Motor neuron (in vitro differentiated cells): ENCODE data around the gene ARL15. TPM values are rescaled to one million over a fixed set of nuclear protein-coding genes. Genes with fewer than 3 reads are reported as not detected.

Experiments
- ATAC-seq, 8 experiments: fragments of 200-7000 bp; cut with Tn5 transposase; replicated peaks in 6 of 8; 2 replicates each; pipeline ENCODE4 v1.8.0; 2021; ENCODE audit warnings: mild to moderate bottlenecking in 8 of 8, moderate library complexity in 8 of 8
- H3K27ac ChIP-seq, 2 donors: fragments of 250-450 bp; sonication (Bioruptor Pico); 2 replicates each; pipeline ENCODE4 v1.9.0; 2021; ENCODE audit warnings: antibody characterized with exemption in 2 of 2, mild to moderate bottlenecking in 2 of 2, moderate library complexity in 1 of 2
- H3K4me1 ChIP-seq, 2 donors: fragments of 250-450 bp; sonication (Bioruptor Pico); replicated peaks in 1 of 2; 2 replicates each; pipeline ENCODE4 v1.6.1; 2021; ENCODE audit warnings: antibody characterized with exemption in 2 of 2, mild to moderate bottlenecking in 2 of 2, moderate library complexity in 1 of 2
- H3K4me3 ChIP-seq, 5 donors: fragments of 250-450 bp; sonication (Bioruptor Pico); 2 replicates each; pipeline ENCODE4 v1.9.0; 2021; ENCODE audit warnings: antibody characterized with exemption in 5 of 5, mild to moderate bottlenecking in 5 of 5, moderate library complexity in 4 of 5
- whole genome bisulfite sequencing, 10 experiments: fragments of 450-650 bp; shearing (Covaris generic); methylation state at CpG; one replicate each; pipeline ENCODE4 v1.0.0; 2022; 5-methylcytosine and 5-hydroxymethylcytosine counted together
- in situ Hi-C, 9 experiments: fragments of 400-800 bp; cut with MboI; loops; one replicate each; pipeline ENCODE4 v1.15.0; 2021; ENCODE audit warnings: low sequenced_read_pairs in 9 of 9, low pct_unique_long_range_greater_than_20kb in 2 of 9; ENCODE audit not compliant: unreplicated experiment in 9 of 9
- total RNA-seq, 8 experiments: library from RNA; unstranded; fragments of 300-600 nt; gene quantifications; 2 replicates each; pipeline versions ENCODE4 v1.2.3 to v1.2.4, GENCODE V29; 2022

Gene ARL15
- total RNA-seq, 8 experiments from 2014 or later, result 17.0 to 44.6 (median 22.3) TPM

- Histone ChIP-seq H3K4me3 (no peak overlapping the region), H3K4me1 (peaks cover 0 to under 1% of the 10 kb centered on the region in 2 donors), H3K27ac (no peak overlapping the region)
- in situ Hi-C loops, result loop anchor here in 2 of 9 experiments (10.0 to 25.0 kb wide), 2 partner anchors 170 to 633 kb away; no protein-coding TSS in a partner anchor
- 27 to 100% (median 84%) methylated on average over 3 to 6 of the region's 6 CpGs for WGBS, 10 experiments
- peak in 2 of 8 experiments; percentile 32 to 33 for ATAC-seq
These were observed 55.7 kb downstream of the ARL15 start for GRCh38 chr5:54254482-54255198.

DNA sequence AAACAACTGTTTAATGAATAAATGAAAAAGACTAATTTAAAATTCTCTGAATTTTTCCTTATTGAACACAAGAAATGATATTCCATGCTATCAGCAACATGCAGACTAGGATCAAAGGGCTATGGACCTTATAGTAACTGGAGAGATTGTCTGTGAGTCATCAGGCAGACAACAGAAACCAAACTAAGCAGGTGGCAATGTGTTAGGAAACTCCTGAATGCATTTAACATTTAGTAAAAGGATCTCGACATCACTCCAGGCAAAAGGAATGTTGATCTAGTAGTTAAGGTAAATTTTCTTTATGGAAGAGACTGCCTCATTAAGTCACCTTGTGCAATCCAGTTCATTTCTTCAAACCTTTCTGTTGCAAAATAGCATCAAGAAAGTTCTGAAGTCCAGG is 58.4 kb downstream of the ARL15 start:
- Histone ChIP-seq H3K27ac (no peak overlapping the region), H3K4me1 (no peaks in the 10 kb centered on the region), H3K4me3 (no peak overlapping the region)
- in situ Hi-C loops, result loop anchor here in 2 of 9 experiments (10.0 to 25.0 kb wide), 2 partner anchors 173 to 635 kb away; no protein-coding TSS in a partner anchor
- peak in 2 of 8 experiments; percentile 27 to 63 for ATAC-seq
- 17 to 100% (median 73%) methylated on average over 1 of the region's 1 CpG; no CpG with 5 or more reads in 1 of the 10 experiments for WGBS, 10 experiments

GRCh38 chr5:54249210-54250028 is 61.0 kb downstream of the ARL15 start:
- peak; percentile 50 to 93 (median 78) for ATAC-seq
- Histone ChIP-seq H3K4me3 (no peak overlapping the region), H3K4me1 (no peaks in the 10 kb centered on the region), H3K27ac (no peak overlapping the region)
- 17 to 87% (median 49%) methylated on average over 1 to 4 of the region's 4 CpGs for WGBS, 10 experiments
- in situ Hi-C loops, result loop anchor here in 3 of 9 experiments (10.0 to 25.0 kb wide), 3 partner anchors 175 to 787 kb away; no protein-coding TSS in a partner anchor

- in situ Hi-C loops, result loop anchor here in 1 of 9 experiments (25.0 kb wide), 1 partner anchor 785 kb away; no protein-coding TSS in a partner anchor
These were observed 63.1 kb downstream of the ARL15 start for GRCh38 chr5:54247226-54247625.

GRCh38 chr5:54243483-54244080 is 66.8 kb downstream of the ARL15 start:
- Histone ChIP-seq H3K4me1 (no peaks in the 10 kb centered on the region), H3K27ac (no peak overlapping the region), H3K4me3 (no peak overlapping the region)
- peak in 3 of 8 experiments; percentile 54 to 65 (median 58) for ATAC-seq
- 14 to 100% (median 48%) methylated on average over 1 to 4 of the region's 4 CpGs for WGBS, 10 experiments
- in situ Hi-C loops, result loop anchor here in 1 of 9 experiments (25.0 kb wide), 1 partner anchor 781 kb away; no protein-coding TSS in a partner anchor

More at GRCh38 chr5:54247226-54247625, 63.1 kb downstream of the ARL15 start:
- no peak overlapping the region for H3K27ac ChIP-seq
- H3K4me1 ChIP-seq, result no peaks in the 10 kb centered on the region
- no peak for ATAC-seq
- WGBS, 10 experiments, result 41 to 100% (median 83%) methylated on average over 1 to 5 of the region's 5 CpGs
- no peak overlapping the region for H3K4me3 ChIP-seq

DNA sequence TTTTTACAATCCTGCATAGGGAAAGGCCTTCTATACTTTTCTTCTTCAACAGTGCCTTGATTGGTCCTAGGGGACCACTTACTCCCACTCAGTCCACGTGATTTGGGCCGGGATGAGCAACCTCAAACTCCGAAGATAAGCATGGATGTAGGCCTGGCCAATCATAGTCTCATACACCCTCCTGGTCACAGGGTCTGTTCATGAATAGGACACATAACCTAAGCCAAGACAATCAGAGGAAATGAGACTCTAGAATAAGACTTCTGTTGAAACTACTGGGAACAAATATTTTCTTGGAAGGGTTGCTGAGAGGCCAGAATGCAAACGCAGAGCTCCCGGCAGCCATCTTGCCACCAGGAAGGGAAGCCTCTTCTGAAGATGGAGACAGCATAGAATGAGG is 68.1 kb downstream of the ARL15 start:
- ATAC-seq, result no peak
- in situ Hi-C loops, result loop anchor here in 1 of 9 experiments (25.0 kb wide), 1 partner anchor 780 kb away; no protein-coding TSS in a partner anchor
- WGBS, 10 experiments, result 70 to 100% (median 100%) methylated on average over 1 to 5 of the region's 5 CpGs; no CpG with 5 or more reads in 2 of the 10 experiments

GRCh38 chr5:54234304-54234933 is 76.0 kb downstream of the ARL15 start:
- ATAC-seq, result peak in 2 of 8 experiments; percentile 23 to 34
- no peak overlapping the region for H3K27ac ChIP-seq
- in situ Hi-C loops, result loop anchor here in 1 of 9 experiments (25.0 kb wide), 1 partner anchor 772 kb away; no protein-coding TSS in a partner anchor
- 7 to 100% (median 79%) methylated on average over 1 to 2 of the region's 2 CpGs for WGBS, 10 experiments
- no peak overlapping the region for H3K4me3 ChIP-seq
- H3K4me1 ChIP-seq, result no peaks in the 10 kb centered on the region

More for the DNA sequence above, 68.1 kb downstream of the ARL15 start:
- Histone ChIP-seq H3K4me3 (no peak overlapping the region), H3K4me1 (no peaks in the 10 kb centered on the region), H3K27ac (no peak overlapping the region)

- H3K4me1 ChIP-seq, result no peaks in the 10 kb centered on the region
- 34 to 94% (median 63%) methylated on average over 1 to 3 of the region's 3 CpGs for WGBS, 10 experiments
- ATAC-seq, result no peak
- no peak overlapping the region for H3K27ac ChIP-seq
- no peak overlapping the region for H3K4me3 ChIP-seq
- in situ Hi-C loops, result loop anchor here in 1 of 9 experiments (25.0 kb wide), 1 partner anchor 769 kb away; no protein-coding TSS in a partner anchor
These were observed 79.3 kb downstream of the ARL15 start for GRCh38 chr5:54230936-54231685.

- ATAC-seq, result peak in 4 of 8 experiments; percentile 62 to 82 (median 76)
- no peak overlapping the region for H3K27ac ChIP-seq
- no peaks in the 10 kb centered on the region for H3K4me1 ChIP-seq
- no peak overlapping the region for H3K4me3 ChIP-seq
- in situ Hi-C loops, result loop anchor here in 2 of 9 experiments (10.0 to 25.0 kb wide), 2 partner anchors 354 to 767 kb away; no protein-coding TSS in a partner anchor
- 0 to 69% (median 28%) methylated on average over 1 to 6 of the region's 6 CpGs for WGBS, 10 experiments
These were observed 81.2 kb downstream of the ARL15 start for GRCh38 chr5:54229041-54229780.

DNA sequence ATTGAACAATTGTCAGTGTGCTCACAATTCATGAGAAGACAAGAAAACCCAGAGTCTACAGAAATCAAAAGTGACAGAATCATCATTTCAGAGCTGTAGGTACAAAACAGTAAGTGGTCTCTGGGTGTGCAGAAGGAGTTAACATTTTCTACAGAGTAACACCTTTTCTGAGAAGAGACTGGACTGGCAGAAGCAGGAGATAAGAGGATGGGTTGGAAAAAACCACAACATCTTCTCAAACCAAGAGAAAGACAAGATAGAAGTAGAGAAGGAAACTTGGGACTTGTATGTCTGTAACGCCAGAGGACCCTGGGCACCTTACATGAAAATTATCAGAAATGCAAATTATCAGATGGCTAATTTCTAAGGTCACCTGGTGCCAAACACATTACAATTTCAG is 82.6 kb downstream of the ARL15 start:
- Histone ChIP-seq H3K4me3 (no peak overlapping the region), H3K4me1 (no peaks in the 10 kb centered on the region), H3K27ac (no peak overlapping the region)
- ATAC-seq, result no peak
- WGBS, 10 experiments, result 86 to 100% (median 100%) methylated on average over 1 of the region's 1 CpG; no CpG with 5 or more reads in 5 of the 10 experiments
- in situ Hi-C loops, result loop anchor here in 2 of 9 experiments (10.0 to 25.0 kb wide), 2 partner anchors 353 to 765 kb away; no protein-coding TSS in a partner anchor

DNA sequence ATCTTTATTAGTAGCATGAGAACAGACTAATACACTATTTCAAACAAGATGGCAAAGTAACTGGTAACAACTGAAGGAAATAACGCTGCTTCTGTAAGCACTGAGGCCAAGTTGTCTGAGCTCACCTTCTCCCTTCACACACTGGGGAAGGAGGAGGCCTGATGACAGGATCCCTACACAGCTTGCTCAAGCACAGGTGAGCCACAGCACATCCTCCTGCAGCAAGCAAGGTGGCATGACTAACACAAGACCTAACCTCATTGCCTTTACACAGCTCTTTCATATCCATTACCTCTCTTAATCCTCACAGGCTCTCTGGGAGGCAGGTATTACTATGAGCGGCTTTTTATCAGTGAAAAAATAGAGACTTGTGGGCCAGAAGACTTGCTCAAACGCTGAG is 83.3 kb downstream of the ARL15 start:
- no peaks in the 10 kb centered on the region for H3K4me1 ChIP-seq
- no peak for ATAC-seq
- H3K27ac ChIP-seq, result no peak overlapping the region
- in situ Hi-C loops, result loop anchor here in 2 of 9 experiments (10.0 to 25.0 kb wide), 2 partner anchors 352 to 765 kb away; no protein-coding TSS in a partner anchor
- 50 to 100% (median 86%) methylated on average over 1 to 3 of the region's 3 CpGs; no CpG with 5 or more reads in 3 of the 10 experiments for WGBS, 10 experiments
- no peak overlapping the region for H3K4me3 ChIP-seq
